Transverse colon (tissue), 3 donors: Measurements from ENCODE around the gene PLAC1.

Experiments
- EP300 ChIP-seq: sonication (generic); formaldehyde crosslinking; IDR thresholded peaks from one replicate; pipeline ENCODE4 v1.6.1; 2017; ENCODE audit warnings: antibody characterized with exemption, low read depth
- POLR2A ChIP-seq: fragments of 450-650 bp; IDR thresholded peaks from one replicate; pipeline ENCODE4 v1.6.1; 2016; ENCODE audit warnings: antibody characterized with exemption, mild to moderate bottlenecking, moderate library complexity
- TF ChIP-seq, protein P1 (sequence below), 5 experiments: fragments of 200-600 bp in 3 of 5; fragments of 450-650 bp in 2 of 5; sonication (generic) in 3 of 5; IDR thresholded peaks; 1 replicate in 2 of 5; 2 replicates in 3 of 5; pipeline ENCODE4 v1.5.1; 2016 to 2017; ENCODE audit warnings: antibody characterized with exemption in 5 of 5, inconsistent platforms in 3 of 5, mild to moderate bottlenecking in 2 of 5, moderate library complexity in 1 of 5

DNA sequence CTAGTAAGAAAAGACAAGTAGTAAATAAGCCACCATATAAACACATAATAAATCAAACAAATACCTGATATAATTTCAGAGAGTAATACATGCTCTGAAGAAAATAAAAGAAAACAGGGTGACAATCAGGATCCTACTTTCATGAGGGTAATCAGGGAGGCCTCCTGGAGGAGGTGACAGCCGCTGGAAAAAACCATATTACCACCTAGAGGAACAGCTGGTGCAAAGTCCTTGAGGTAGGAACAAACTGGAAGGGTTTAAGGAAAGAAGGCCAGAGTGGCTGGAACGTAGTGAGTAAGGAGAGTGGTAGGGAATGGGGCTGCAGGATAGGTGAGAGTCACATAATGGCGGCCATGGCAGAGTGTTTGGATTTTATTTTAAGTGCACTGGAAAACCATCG, 19.1 kb upstream of the PLAC1 start:
- TF ChIP-seq, protein P1, sequence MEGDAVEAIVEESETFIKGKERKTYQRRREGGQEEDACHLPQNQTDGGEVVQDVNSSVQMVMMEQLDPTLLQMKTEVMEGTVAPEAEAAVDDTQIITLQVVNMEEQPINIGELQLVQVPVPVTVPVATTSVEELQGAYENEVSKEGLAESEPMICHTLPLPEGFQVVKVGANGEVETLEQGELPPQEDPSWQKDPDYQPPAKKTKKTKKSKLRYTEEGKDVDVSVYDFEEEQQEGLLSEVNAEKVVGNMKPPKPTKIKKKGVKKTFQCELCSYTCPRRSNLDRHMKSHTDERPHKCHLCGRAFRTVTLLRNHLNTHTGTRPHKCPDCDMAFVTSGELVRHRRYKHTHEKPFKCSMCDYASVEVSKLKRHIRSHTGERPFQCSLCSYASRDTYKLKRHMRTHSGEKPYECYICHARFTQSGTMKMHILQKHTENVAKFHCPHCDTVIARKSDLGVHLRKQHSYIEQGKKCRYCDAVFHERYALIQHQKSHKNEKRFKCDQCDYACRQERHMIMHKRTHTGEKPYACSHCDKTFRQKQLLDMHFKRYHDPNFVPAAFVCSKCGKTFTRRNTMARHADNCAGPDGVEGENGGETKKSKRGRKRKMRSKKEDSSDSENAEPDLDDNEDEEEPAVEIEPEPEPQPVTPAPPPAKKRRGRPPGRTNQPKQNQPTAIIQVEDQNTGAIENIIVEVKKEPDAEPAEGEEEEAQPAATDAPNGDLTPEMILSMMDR (IDR thresholded peaks at IDR 0.05): no peak
- TF ChIP-seq POLR2A (no peak), EP300 (no peak)
